Mucosa of gallbladder (tissue), 1 donor: ENCODE measurements around the gene FOXRED2. TPM values are rescaled to one million over a fixed set of nuclear protein-coding genes. Genes with fewer than 3 reads are reported as not detected.
"Not testable (repeated sequence)": the region's sequence is repeated elsewhere in the genome, so short reads cannot be mapped to it uniquely, and the experiment has no call there.

Experiments used
- DNase-seq: peaks from one replicate; pipeline ENCODE4 v3.0.0-alpha.2; 2020; ENCODE audit warnings: low spot score
- total RNA-seq: library from RNA; stranded (reverse); gene quantifications from one replicate; pipeline ENCODE4 v1.2.1, GENCODE V29; 2021
- donor health status: DM: no; HTN: no; CAD: no.

FOXRED2 gene
- total RNA-seq, 1 donor from 2014 or later, result 11.3 TPM

- no peak for DNase-seq
These were observed 54.4 kb downstream of the FOXRED2 start for GRCh38 chr22:36452250-36452977.

- not testable (repeated sequence) for DNase-seq
These were observed 55.9 kb downstream of the FOXRED2 start for GRCh38 chr22:36450923-36451322.

- no peak for DNase-seq
These were observed 57.2 kb downstream of the FOXRED2 start for GRCh38 chr22:36449596-36450175.

GRCh38 chr22:36447632-36448031, 59.2 kb downstream of the FOXRED2 start:
- no peak for DNase-seq

- DNase-seq, result peak; percentile 57
These were observed 61.6 kb downstream of the FOXRED2 start for GRCh38 chr22:36445158-36445668.

GRCh38 chr22:36443198-36443770, 63.6 kb downstream of the FOXRED2 start:
- DNase-seq, result no peak

GRCh38 chr22:36442506-36443197, 64.2 kb downstream of the FOXRED2 start:
- no peak for DNase-seq

- DNase-seq, result no peak
These were observed 66.3 kb downstream of the FOXRED2 start for GRCh38 chr22:36440429-36441002.

- DNase-seq, result peak; percentile 50
These were observed 67.2 kb downstream of the FOXRED2 start for GRCh38 chr22:36439481-36440271.

Other genes starting within 250 kb of the FOXRED2 start
- gene MYH9, start 119.1 kb downstream of the FOXRED2 start, total RNA-seq, result 544 TPM
- 81.6 TPM for gene TXN2, start 25.4 kb downstream of the FOXRED2 start, total RNA-seq
- 125 TPM for gene EIF3D, start 22.1 kb upstream of the FOXRED2 start, total RNA-seq
- not detected for gene CACNG2, start 196.7 kb upstream of the FOXRED2 start, total RNA-seq